Measurements from ENCODE around the gene MKKS. TPM values are rescaled to one million over a fixed set of nuclear protein-coding genes. Genes with fewer than 3 reads are reported as not detected.

Gene MKKS
- total and polyA plus RNA-seq, 10 of the 15 experiments (the other 5 are each of a cell fraction or from before 2014, with no cell fraction given): 4.3 to 17.9 (median 7.7) TPM

DNA sequence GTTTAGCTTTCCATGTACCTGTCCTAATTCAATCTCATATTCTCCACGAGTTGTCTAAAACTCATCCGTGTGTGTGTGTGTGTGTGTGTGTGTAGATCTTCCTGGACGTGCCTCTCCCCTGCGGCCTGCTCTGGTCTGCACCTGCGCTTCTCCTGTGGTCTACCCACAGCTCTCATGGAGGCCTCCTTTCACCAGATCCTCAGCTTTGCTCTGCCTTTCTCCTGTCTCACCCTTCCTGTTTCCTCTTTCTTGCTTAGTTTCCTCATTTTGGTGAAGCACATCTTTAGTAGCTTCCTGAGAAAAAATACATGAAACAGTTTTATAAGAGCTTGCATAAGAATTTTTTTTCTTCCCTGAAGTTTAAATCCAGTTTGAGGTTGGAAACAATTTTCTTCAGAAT, 19.2 kb upstream of the MKKS start:
- ChIA-PET RAD21 (ENCODE audit: unreplicated experiment) (interaction anchor here (0.9 to 2.8 kb wide), 11 partner anchors 11 to 101 kb away, joined by 3 to 19 read pairs (median 4); partner anchors contain the start of genes MKKS and SLX4IP), SMC1A (ENCODE audit: uncharacterized antibody, unreplicated experiment) (interaction anchor here (0.6 to 3.2 kb wide), 24 partner anchors 9 to 823 kb away, joined by 3 to 26 read pairs (median 4); partner anchors contain the start of genes MKKS and SLX4IP), POLR2A (interaction anchor here (0.6 to 2.9 kb wide), 10 partner anchors 16 to 814 kb away, joined by 3 to 15 read pairs (median 3); partner anchors contain the start of genes MKKS and SLX4IP), CTCF (interaction anchor here (0.9 to 2.2 kb wide), 10 partner anchors 10 to 815 kb away, joined by 3 to 13 read pairs (median 4); no protein-coding TSS in a partner anchor)
- no peak overlapping the region for H3K9ac ChIP-seq (ENCODE audit: control insufficient read depth, insufficient read depth, low read length)
- no peaks in the 10 kb centered on the region; a peak in 1 of 4 replicates for H3K36me3 ChIP-seq (ENCODE audit: control insufficient read depth in 2 of 2, insufficient read depth in 2 of 2, low read length in 1 of 2)
- H2AFZ ChIP-seq (ENCODE audit: control insufficient read depth, low read depth, low read length): peak overlapping the region; percentile 61
- WGBS (ENCODE audit: insufficient coverage, insufficient replicate concordance, low lambda C conversion rate, missing lambda C conversion rate): 4% methylated on average over 5 of the region's 5 CpGs
- intact Hi-C loops (cut with micrococcal nuclease; ENCODE audit: unreplicated experiment): no loop called here
- ATAC-seq (peak; percentile 95), FAIRE-seq (peak; percentile 89), DNase-seq (ENCODE audit: low read depth, low spot score) (peak; percentile 66)
- no peaks in the 10 kb centered on the region for H4K20me1 ChIP-seq (ENCODE audit: control insufficient read depth, insufficient read depth)
- H3K27ac ChIP-seq (ENCODE audit: control insufficient read depth, insufficient read depth): peak overlapping the region; percentile 73
- peaks cover 5% of the 10 kb centered on the region; the same call in 1 of the 2 replicates for H3K79me2 ChIP-seq (ENCODE audit: control insufficient read depth, insufficient read depth, low read length)
- no TSS peak for BruUV-seq (replicated peaks)
- in situ Hi-C loops (cut with MboI): no loop called here
- H3K27me3 ChIP-seq (replicated peaks in 1 of 2; ENCODE audit: control insufficient read depth in 2 of 2, insufficient read depth in 2 of 2, low read length in 1 of 2): no peaks in the 10 kb centered on the region
- peaks cover 17% of the 10 kb centered on the region for H3K4me1 ChIP-seq (ENCODE audit: control insufficient read depth, insufficient read depth, low read length)
- no peak overlapping the region for H3K4me3 ChIP-seq
- H3K4me2 ChIP-seq (ENCODE audit: control insufficient read depth, insufficient read depth): peak overlapping the region; percentile 86
- H3K9me3 ChIP-seq (replicated peaks; ENCODE audit: control insufficient read depth, insufficient read depth, low read length): peaks cover 2% of the 10 kb centered on the region; the same call in 2 of the 3 replicates
- TF ChIP-seq FOS (IDR thresholded peaks at IDR 0.05; ENCODE audit: borderline replicate concordance, extremely low read depth, insufficient read length) (no peak), LARP7 (IDR thresholded peaks at IDR 0.05) (no peak), ZNF24 (IDR thresholded peaks at IDR 0.05) (no peak), HDAC2 (IDR thresholded peaks at IDR 0.05) (no peak), POLR2A (IDR thresholded peaks at IDR 0.05; ENCODE audit: low read depth, low read length) (no peak), ZNF622 (IDR thresholded peaks at IDR 0.05) (no peak), TCF7 (IDR thresholded peaks at IDR 0.05; ENCODE audit: borderline replicate concordance) (no peak), KLF5 (IDR thresholded peaks at IDR 0.05; ENCODE audit: partially characterized antibody) (no peak)
- TF ChIP-seq, protein P1, sequence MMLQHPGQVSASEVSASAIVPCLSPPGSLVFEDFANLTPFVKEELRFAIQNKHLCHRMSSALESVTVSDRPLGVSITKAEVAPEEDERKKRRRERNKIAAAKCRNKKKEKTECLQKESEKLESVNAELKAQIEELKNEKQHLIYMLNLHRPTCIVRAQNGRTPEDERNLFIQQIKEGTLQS (IDR thresholded peaks at IDR 0.05; ENCODE audit: borderline replicate concordance, extremely low read depth, low read depth, low read length): no peak
- TF ChIP-seq, protein P2, sequence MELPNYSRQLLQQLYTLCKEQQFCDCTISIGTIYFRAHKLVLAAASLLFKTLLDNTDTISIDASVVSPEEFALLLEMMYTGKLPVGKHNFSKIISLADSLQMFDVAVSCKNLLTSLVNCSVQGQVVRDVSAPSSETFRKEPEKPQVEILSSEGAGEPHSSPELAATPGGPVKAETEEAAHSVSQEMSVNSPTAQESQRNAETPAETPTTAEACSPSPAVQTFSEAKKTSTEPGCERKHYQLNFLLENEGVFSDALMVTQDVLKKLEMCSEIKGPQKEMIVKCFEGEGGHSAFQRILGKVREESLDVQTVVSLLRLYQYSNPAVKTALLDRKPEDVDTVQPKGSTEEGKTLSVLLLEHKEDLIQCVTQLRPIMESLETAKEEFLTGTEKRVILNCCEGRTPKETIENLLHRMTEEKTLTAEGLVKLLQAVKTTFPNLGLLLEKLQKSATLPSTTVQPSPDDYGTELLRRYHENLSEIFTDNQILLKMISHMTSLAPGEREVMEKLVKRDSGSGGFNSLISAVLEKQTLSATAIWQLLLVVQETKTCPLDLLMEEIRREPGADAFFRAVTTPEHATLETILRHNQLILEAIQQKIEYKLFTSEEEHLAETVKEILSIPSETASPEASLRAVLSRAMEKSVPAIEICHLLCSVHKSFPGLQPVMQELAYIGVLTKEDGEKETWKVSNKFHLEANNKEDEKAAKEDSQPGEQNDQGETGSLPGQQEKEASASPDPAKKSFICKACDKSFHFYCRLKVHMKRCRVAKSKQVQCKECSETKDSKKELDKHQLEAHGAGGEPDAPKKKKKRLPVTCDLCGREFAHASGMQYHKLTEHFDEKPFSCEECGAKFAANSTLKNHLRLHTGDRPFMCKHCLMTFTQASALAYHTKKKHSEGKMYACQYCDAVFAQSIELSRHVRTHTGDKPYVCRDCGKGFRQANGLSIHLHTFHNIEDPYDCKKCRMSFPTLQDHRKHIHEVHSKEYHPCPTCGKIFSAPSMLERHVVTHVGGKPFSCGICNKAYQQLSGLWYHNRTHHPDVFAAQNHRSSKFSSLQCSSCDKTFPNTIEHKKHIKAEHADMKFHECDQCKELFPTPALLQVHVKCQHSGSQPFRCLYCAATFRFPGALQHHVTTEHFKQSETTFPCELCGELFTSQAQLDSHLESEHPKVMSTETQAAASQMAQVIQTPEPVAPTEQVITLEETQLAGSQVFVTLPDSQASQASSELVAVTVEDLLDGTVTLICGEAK (IDR thresholded peaks at IDR 0.05; ENCODE audit: borderline replicate concordance): no peak
- TF ChIP-seq, protein P3, sequence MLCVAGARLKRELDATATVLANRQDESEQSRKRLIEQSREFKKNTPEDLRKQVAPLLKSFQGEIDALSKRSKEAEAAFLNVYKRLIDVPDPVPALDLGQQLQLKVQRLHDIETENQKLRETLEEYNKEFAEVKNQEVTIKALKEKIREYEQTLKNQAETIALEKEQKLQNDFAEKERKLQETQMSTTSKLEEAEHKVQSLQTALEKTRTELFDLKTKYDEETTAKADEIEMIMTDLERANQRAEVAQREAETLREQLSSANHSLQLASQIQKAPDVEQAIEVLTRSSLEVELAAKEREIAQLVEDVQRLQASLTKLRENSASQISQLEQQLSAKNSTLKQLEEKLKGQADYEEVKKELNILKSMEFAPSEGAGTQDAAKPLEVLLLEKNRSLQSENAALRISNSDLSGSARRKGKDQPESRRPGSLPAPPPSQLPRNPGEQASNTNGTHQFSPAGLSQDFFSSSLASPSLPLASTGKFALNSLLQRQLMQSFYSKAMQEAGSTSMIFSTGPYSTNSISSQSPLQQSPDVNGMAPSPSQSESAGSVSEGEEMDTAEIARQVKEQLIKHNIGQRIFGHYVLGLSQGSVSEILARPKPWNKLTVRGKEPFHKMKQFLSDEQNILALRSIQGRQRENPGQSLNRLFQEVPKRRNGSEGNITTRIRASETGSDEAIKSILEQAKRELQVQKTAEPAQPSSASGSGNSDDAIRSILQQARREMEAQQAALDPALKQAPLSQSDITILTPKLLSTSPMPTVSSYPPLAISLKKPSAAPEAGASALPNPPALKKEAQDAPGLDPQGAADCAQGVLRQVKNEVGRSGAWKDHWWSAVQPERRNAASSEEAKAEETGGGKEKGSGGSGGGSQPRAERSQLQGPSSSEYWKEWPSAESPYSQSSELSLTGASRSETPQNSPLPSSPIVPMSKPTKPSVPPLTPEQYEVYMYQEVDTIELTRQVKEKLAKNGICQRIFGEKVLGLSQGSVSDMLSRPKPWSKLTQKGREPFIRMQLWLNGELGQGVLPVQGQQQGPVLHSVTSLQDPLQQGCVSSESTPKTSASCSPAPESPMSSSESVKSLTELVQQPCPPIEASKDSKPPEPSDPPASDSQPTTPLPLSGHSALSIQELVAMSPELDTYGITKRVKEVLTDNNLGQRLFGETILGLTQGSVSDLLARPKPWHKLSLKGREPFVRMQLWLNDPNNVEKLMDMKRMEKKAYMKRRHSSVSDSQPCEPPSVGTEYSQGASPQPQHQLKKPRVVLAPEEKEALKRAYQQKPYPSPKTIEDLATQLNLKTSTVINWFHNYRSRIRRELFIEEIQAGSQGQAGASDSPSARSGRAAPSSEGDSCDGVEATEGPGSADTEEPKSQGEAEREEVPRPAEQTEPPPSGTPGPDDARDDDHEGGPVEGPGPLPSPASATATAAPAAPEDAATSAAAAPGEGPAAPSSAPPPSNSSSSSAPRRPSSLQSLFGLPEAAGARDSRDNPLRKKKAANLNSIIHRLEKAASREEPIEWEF (IDR thresholded peaks at IDR 0.05; ENCODE audit: insufficient replicate concordance, low read depth, low read length): no peak

Measured in GM12878 (cell line).